ENCODE data around the gene DNAJC25. TPM values are rescaled to one million over a fixed set of nuclear protein-coding genes. Genes with fewer than 3 reads are reported as not detected.
A peak's percentile ranks its signal among the peaks of the same experiment; 100 is the strongest.

DNAJC25 gene
- total and polyA plus RNA-seq, 12 donors: 3.8 to 9.3 (median 5.0) TPM

GRCh38 chr9:111632695-111633388, 1.7 kb downstream of the DNAJC25 start:
- intact Hi-C loops (cut with DNase I): no loop called here
- no peak for TF ChIP-seq CTCF (IDR thresholded peaks at IDR 0.05)
- H3K27me3 ChIP-seq: no peaks in the 10 kb centered on the region
- H3K27ac ChIP-seq: peak overlapping the region in 1 of 10 donors; percentile 96
- no peaks in the 10 kb centered on the region for H3K9me3 ChIP-seq
- H3K4me3 ChIP-seq: peak overlapping the region in 6 of 10 donors; percentile 77 to 96 (median 91)
- H3K4me1 ChIP-seq: peaks cover 0 to 54% (median 43%) of the 10 kb centered on the region in 9 donors
- 78 to 81% methylated on average over 7 of the region's 7 CpGs for WGBS, 2 donors
- ATAC-seq: no peak
- H3K36me3 ChIP-seq: no peaks in the 10 kb centered on the region
- no peak for DNase-seq

GRCh38 chr9:111633389-111633736, 2.2 kb downstream of the DNAJC25 start:
- WGBS, 2 donors: 86 to 94% methylated on average over 1 of the region's 1 CpG
- ATAC-seq (no peak), DNase-seq (no peak)
- Histone ChIP-seq H3K36me3 (no peaks in the 10 kb centered on the region), H3K4me1 (peaks cover 0 to 54% (median 43%) of the 10 kb centered on the region in 9 donors), H3K27me3 (no peaks in the 10 kb centered on the region), H3K4me3 (no peak overlapping the region), H3K9me3 (no peaks in the 10 kb centered on the region), H3K27ac (no peak overlapping the region)
- intact Hi-C loops (cut with DNase I): no loop called here
- TF ChIP-seq CTCF (IDR thresholded peaks at IDR 0.05): no peak

- intact Hi-C loops (cut with DNase I): no loop called here
- no peak for TF ChIP-seq CTCF (IDR thresholded peaks at IDR 0.05)
- Histone ChIP-seq H3K4me3 (no peak overlapping the region), H3K4me1 (peaks cover 0 to 54% (median 43%) of the 10 kb centered on the region in 9 donors), H3K27ac (no peak overlapping the region), H3K27me3 (no peaks in the 10 kb centered on the region), H3K36me3 (no peaks in the 10 kb centered on the region), H3K9me3 (no peaks in the 10 kb centered on the region)
- DNase-seq: no peak
- ATAC-seq: no peak
- WGBS, 2 donors: 72 to 89% methylated on average over 1 of the region's 1 CpG
These were observed 3.7 kb downstream of the DNAJC25 start for GRCh38 chr9:111634860-111635259.

GRCh38 chr9:111637421-111637950, 6.4 kb downstream of the DNAJC25 start:
- intact Hi-C loops (cut with DNase I): no loop called here
- TF ChIP-seq CTCF (IDR thresholded peaks at IDR 0.05): no peak
- Histone ChIP-seq H3K4me1 (peaks cover 0 to 39% (median 26%) of the 10 kb centered on the region in 9 donors), H3K27ac (no peak overlapping the region), H3K36me3 (no peaks in the 10 kb centered on the region), H3K27me3 (no peaks in the 10 kb centered on the region), H3K4me3 (no peak overlapping the region), H3K9me3 (no peaks in the 10 kb centered on the region)
- WGBS, 2 donors: 84 to 90% methylated on average over 6 of the region's 6 CpGs
- no peak for ATAC-seq
- no peak for DNase-seq
